Large intestine (tissue), 3 donors: ENCODE data around the gene ZFP92. TPM values are rescaled to one million over a fixed set of nuclear protein-coding genes. Genes with fewer than 3 reads are reported as not detected.
A peak's percentile ranks its signal among the peaks of the same experiment; 100 is the strongest.
"Not testable (repeated sequence)": the region's sequence is repeated elsewhere in the genome, so short reads cannot be mapped to it uniquely, and the experiment has no call there.

Experiments
- DNase-seq, 2 donors: peaks; one replicate each; pipeline versions ENCODE4 v3.0.0 to v3.0.0-alpha.2; 2013
- H3K27ac ChIP-seq: one replicate; pipeline ENCODE4 v1.5.1; 2013; ENCODE audit warnings: low read length
- H3K27me3 ChIP-seq: 2 replicates; pipeline ENCODE4 v1.6.1; 2013; ENCODE audit warnings: low read length; ENCODE audit not compliant: control insufficient read depth, insufficient read depth
- H3K36me3 ChIP-seq: 2 replicates; pipeline ENCODE4 v1.6.1; 2013; ENCODE audit warnings: low read length; ENCODE audit not compliant: control insufficient read depth, insufficient read depth
- H3K4me1 ChIP-seq: one replicate; pipeline ENCODE4 v1.6.1; 2013; ENCODE audit warnings: low read length; ENCODE audit not compliant: control insufficient read depth, insufficient read depth
- H3K4me3 ChIP-seq: one replicate; pipeline ENCODE4 v1.5.1; 2013; ENCODE audit warnings: low read length
- H3K9me3 ChIP-seq: one replicate; pipeline ENCODE4 v1.6.1; 2013; ENCODE audit warnings: mild to moderate bottlenecking, low read depth, low read length, moderate library complexity; ENCODE audit not compliant: control insufficient read depth
- WGBS: methylation state at CpG from one replicate; pipeline ENCODE4 v1.1.5; 2013; ENCODE audit warnings: low lambda C conversion rate; ENCODE audit not compliant: insufficient coverage; 5-methylcytosine and 5-hydroxymethylcytosine counted together
- polyA plus RNA-seq: library from polyadenylated mRNA; unstranded; fragments of 120-200 nt; gene quantifications from one replicate; pipeline ENCODE4 v1.2.1, GENCODE V29; 2013

The ZFP92 gene
- polyA plus RNA-seq, 1 donor: 5.0 TPM

DNA sequence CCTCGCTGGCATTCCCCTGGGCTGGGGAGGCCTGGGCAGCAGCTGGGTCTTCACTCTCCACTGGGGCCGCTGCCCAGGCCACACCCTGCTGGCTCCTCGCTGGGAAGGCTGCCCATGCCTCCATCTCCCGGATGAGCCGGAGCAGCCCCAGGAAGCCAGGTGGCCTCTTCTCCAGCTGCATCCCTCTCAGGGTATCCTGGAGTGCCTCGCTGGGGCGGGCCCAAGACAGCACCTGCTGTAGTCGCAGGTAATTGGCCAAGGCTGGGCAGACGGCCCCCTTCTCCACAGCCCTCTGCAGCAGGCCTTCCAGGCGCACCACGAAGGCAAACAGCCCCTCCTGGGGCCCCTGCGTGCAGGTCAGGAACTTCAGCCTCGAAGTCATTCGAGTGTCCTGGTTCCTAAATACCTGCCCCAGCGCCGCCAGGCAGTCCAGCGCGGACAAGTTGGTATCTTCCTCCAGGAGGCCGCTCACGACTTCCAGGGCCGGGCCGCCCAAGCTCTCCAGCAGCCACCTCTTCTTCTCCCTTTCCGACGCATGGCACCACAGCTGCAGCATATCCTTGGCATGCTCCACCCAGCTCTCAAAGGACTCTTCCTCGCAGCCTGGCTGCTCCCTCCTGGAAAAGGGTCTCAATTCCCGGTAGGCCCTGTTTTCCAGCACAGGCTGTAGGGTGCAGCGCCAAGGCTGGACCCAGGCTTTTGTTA, 13.9 kb upstream of the ZFP92 start:
- Histone ChIP-seq H3K4me1 (no peaks in the 10 kb centered on the region), H3K27me3 (no peaks in the 10 kb centered on the region), H3K9me3 (peaks cover 6% of the 10 kb centered on the region), H3K27ac (no peak overlapping the region), H3K36me3 (no peaks in the 10 kb centered on the region), H3K4me3 (no peak overlapping the region)
- DNase-seq: no peak
- no CpG with 5 or more reads among the region's 27 CpGs for WGBS

DNA sequence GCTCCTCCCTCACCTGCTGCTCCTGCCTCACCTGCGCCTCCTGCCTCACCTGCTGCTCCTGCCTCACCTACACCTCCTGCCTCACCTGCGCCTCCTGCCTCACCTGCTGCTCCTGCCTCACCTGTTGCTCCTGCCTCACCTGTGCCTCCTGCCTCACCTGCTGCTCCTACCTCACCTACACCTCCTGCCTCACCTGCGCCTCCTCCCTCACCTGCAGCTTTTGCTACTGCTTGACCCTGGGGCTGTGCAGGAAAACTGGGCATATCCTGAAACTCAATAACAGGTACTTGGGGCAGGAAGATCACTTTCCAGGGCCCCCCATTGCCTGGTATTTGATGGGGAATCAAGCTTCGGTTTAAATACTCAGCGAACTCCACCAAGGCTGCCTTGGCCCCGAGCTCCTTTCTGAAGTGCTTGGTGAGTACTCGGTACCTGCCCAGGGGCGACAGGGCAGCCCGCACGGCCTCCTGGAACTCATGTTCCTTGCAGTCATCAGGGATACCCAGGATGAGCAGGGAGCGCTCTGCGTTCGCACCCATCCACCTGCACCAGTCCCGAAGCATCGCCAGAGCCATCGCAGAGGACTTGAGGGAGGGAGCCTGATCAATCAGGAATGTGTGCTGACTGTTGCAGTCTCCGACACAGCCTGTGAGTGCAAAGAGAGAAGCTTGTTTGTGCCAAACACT, 12.9 kb upstream of the ZFP92 start:
- Histone ChIP-seq H3K27me3 (no peaks in the 10 kb centered on the region), H3K27ac (no peak overlapping the region), H3K36me3 (no peaks in the 10 kb centered on the region), H3K4me1 (no peaks in the 10 kb centered on the region), H3K4me3 (no peak overlapping the region), H3K9me3 (peaks cover 6% of the 10 kb centered on the region)
- no CpG with 5 or more reads among the region's 17 CpGs for WGBS
- DNase-seq: no peak

DNA sequence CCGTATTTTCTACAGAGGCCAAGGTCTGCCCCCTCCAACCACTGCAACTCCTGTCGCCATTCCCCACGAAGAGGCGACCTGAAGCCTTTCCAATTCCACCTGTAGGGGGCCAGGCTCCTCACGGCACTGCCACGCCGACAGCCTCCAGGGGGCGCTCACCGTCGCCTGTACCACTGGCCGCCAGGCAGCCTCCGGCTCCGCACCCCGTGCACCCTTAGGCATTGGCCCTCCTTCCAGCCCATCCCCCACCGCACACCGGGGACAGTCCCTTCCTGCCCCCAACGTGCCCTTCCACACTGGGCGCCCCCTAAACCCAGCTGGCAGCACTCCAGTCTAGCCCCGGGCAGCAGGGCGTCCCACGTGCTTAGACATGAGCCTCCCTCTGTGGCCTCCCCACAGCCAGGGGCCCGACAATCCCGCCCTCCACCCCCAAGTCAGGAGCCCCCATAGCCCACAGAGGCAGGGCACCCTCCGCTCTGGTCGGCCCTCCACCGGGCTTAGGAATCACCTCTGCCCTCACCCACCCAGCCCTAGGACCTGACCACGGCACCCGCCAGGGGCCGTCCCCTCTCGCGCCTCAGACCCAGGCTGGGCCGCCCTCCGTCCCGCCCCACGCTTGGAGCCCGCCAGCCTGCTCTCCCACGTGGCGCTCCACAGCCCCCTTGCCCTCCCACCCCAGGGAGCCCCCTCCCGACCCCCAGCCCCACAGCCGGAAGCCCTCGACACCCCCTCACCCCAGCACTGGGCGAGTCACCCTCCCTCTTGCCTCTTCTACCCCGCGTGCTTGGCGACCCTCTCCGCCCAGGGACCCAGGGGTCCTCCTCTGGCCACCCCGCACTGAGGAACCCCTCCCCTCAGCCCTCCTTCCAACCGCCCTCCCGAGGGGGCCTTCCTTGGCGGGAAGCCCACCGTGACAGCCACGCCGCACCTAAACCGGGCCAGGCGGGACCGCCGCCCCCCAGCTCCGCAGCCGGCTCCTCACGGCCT, 10.8 kb upstream of the ZFP92 start:
- H3K27ac ChIP-seq: no peak overlapping the region
- peak in 1 of 2 donors; percentile 12 for DNase-seq
- no peaks in the 10 kb centered on the region for H3K4me1 ChIP-seq
- H3K36me3 ChIP-seq: no peaks in the 10 kb centered on the region
- WGBS: no CpG with 5 or more reads among the region's 60 CpGs
- peaks cover 6% of the 10 kb centered on the region for H3K9me3 ChIP-seq
- H3K4me3 ChIP-seq: no peak overlapping the region
- no peaks in the 10 kb centered on the region for H3K27me3 ChIP-seq

DNA sequence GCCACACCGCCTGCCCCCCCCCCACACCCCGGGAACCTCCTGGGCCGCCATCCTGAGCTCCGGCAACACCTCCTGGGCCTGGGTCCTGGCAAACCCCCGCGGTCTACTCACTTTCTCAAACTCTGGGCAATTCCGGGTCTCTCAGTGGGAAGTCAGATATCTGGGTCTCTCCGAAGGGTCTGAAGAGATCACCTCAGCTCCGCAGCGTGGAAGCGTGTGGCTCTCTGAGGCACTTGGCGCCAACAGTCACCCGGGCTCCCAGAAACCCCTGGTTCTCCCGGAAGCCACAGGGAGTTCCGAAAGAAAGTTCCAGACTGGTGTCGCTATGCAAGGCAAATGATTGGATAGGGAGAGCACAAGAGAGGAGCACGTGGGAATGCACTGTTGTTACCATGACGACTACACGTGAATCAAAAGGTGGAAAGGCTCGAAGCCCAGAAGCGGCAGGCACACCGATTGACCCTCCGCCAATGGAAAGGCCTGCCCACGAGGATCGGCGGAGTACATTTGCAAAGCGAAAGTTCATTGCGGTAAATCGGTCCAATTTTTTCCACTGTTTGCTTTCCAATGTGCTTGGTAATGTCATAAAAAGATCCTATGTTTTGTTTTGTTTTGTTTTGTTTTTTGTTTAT, 10.0 kb upstream of the ZFP92 start, which contains the start of gene PNMA6E:
Gene PNMA6E, minus strand, starts transcription at position 218 of the 632 bp plus-strand sequence. CDS start 2,501 bp downstream, outside the sequence.
- WGBS: no CpG with 5 or more reads among the region's 29 CpGs
- DNase-seq: no peak

DNA sequence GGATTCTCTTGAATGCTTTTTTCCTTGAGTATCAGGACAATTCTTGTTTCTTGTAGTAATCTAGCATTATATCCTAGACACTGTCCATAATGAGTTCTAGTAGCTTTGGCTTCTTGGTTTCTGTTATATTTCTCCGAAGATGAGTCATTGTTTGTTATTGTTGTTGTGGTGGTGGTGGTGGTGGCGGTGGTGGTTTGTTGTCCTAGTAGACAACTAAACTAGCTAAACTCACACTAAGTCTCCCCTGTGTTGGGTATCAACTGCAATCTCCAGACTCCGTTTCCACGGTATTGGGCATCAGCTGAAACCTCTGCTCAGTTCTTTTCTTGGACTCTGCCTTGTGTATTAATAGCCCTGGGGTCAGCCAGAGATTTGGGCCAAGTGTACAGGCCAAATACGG, 6.9 kb upstream of the ZFP92 start:
- H3K4me3 ChIP-seq, H3K27ac ChIP-seq, H3K36me3 ChIP-seq, H3K4me1 ChIP-seq, H3K27me3 ChIP-seq, DNase-seq, H3K9me3 ChIP-seq: not testable (repeated sequence)
- WGBS: no CpG with 5 or more reads among the region's 5 CpGs

More for the DNA sequence above, 10.0 kb upstream of the ZFP92 start, which contains the start of gene PNMA6E:
- Histone ChIP-seq H3K4me1 (no peaks in the 10 kb centered on the region), H3K9me3 (peaks cover 6% of the 10 kb centered on the region), H3K27me3 (no peaks in the 10 kb centered on the region), H3K27ac (no peak within 1 kb of the TSS), H3K36me3 (no peaks in the 10 kb centered on the region), H3K4me3 (no peak within 1 kb of the TSS)

DNA sequence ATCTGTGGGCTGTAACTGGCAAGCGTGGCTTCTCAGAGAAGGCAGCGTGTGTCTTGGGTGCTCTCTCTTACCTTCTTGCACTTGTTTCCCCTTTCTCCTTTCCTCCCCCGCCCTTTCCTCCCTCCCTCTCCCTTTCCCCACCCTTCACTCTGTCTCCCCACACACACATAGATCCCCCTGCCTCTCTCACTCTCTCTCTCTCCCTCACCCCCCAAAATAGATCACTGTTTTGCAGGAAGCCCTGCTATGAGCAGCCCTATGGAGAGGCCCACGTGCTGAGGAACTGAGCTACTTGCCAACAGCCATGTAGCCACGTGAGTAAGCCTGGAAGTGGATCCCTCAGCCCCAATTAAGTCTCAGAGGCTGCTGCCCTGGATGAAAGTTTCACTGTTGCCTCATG, 5.8 kb upstream of the ZFP92 start:
- no CpG with 5 or more reads among the region's 5 CpGs for WGBS
- Histone ChIP-seq H3K27ac (no peak overlapping the region), H3K4me1 (peaks cover under 1% of the 10 kb centered on the region), H3K9me3 (peaks cover 6% of the 10 kb centered on the region), H3K27me3 (no peaks in the 10 kb centered on the region), H3K36me3 (no peaks in the 10 kb centered on the region), H3K4me3 (no peak overlapping the region)
- DNase-seq: no peak

DNA sequence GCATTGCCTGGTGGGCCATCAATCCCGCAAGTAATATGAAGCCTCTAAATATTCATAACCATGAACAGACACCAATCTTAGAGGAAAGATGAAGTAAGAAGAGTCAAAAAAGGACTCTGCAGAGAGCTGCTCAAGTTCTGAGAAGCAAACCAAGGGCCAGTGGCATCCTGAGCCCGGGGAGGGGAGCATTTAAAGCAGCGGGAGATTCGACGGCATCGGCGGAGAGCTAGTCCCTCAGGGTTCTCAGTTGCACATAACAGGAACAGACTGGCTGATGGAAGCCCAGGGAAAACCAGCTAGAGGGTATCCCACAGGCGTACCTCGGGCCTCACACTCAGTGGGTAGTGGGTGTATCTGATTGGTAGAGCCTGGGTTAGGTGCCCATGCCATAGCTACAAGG, 5.3 kb upstream of the ZFP92 start:
- Histone ChIP-seq H3K27ac (no peak overlapping the region), H3K4me3 (no peak overlapping the region), H3K9me3 (peaks cover 3% of the 10 kb centered on the region), H3K36me3 (no peaks in the 10 kb centered on the region), H3K27me3 (no peaks in the 10 kb centered on the region), H3K4me1 (peaks cover 6% of the 10 kb centered on the region)
- DNase-seq: no peak
- WGBS: no CpG with 5 or more reads among the region's 9 CpGs

DNA sequence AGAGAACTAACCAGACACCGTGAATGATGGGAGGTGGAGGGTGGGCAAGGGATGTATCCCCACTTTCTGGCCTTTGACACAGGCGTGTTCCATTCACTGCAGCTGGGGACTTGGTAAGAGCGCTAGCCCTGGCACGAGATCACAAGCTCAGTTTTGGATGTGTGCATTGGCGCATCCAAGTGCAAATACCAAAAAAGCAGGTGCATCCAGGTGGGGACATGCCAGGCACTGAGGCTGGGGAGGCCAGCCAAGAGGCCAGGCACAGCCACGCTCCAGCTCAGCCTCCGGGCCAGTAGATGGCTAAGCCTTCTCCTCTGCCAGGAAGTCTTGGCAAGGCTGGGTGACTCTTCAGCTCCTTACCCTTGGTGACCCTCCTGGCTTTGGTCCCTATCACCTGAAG, 4.4 kb upstream of the ZFP92 start:
- H3K27me3 ChIP-seq: no peaks in the 10 kb centered on the region
- H3K27ac ChIP-seq: no peak overlapping the region
- no peak overlapping the region for H3K4me3 ChIP-seq
- H3K9me3 ChIP-seq: no peaks in the 10 kb centered on the region
- H3K4me1 ChIP-seq: peaks cover 7% of the 10 kb centered on the region
- DNase-seq: no peak
- no CpG with 5 or more reads among the region's 7 CpGs for WGBS
- H3K36me3 ChIP-seq: no peaks in the 10 kb centered on the region

DNA sequence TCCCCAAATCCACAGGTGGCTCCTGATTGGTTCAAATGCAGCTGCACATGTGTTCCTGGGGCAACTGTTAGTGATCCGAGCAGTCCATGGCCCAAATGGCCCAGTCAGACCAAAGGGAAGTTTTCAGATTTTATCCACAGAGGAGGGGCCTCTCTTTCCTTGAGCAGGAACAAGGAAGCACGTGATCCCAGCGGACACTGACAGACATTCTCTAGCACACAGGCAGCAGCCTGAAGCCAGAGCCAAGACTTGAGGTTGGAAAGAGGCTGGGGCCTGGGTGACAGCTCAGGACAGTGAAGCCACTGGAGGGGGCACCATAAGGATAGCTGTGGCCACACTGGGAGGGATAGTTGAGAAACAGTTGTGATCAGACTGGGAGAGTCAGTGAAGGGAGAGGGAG, 3.5 kb upstream of the ZFP92 start:
- Histone ChIP-seq H3K4me1 (peaks cover 7% of the 10 kb centered on the region), H3K36me3 (no peaks in the 10 kb centered on the region), H3K4me3 (no peak overlapping the region), H3K9me3 (no peaks in the 10 kb centered on the region), H3K27me3 (no peaks in the 10 kb centered on the region), H3K27ac (no peak overlapping the region)
- DNase-seq: peak in 1 of 2 donors; percentile 14
- no CpG with 5 or more reads among the region's 3 CpGs for WGBS
